ENCODE measurements around the gene CACNA1C. TPM values are rescaled to one million over a fixed set of nuclear protein-coding genes. Genes with fewer than 3 reads are reported as not detected.
A peak's percentile ranks its signal among the peaks of the same experiment; 100 is the strongest.

CACNA1C gene
- total RNA-seq, 4 donors from 2014 or later: 44.1 to 104 (median 49.4) TPM

DNA sequence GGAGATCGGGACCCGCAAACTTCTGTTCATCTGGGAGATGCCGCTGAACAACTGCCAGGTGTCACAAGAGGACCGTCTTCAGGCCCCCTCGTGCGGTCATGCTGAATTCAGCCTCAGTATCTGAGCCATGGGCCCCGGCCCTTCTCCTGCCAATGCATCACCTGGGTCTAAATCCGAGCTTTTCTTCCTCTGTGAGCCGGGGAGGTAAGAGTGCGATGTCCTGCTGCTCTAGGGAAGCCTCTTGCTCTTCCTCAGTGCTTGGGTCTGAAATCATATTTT is 586.2 kb downstream of the CACNA1C start:
- no peaks in the 10 kb centered on the region for H3K9me3 ChIP-seq
- no peak overlapping the region for H3K27ac ChIP-seq (replicated peaks in 1 of 4)
- peaks cover 16 to 26% (median 21%) of the 10 kb centered on the region in 4 donors for H3K4me1 ChIP-seq
- H3K4me3 ChIP-seq: no peak overlapping the region
- peaks cover 6 to 42% (median 34%) of the 10 kb centered on the region in 4 donors for H3K36me3 ChIP-seq
- TF ChIP-seq, protein P1, sequence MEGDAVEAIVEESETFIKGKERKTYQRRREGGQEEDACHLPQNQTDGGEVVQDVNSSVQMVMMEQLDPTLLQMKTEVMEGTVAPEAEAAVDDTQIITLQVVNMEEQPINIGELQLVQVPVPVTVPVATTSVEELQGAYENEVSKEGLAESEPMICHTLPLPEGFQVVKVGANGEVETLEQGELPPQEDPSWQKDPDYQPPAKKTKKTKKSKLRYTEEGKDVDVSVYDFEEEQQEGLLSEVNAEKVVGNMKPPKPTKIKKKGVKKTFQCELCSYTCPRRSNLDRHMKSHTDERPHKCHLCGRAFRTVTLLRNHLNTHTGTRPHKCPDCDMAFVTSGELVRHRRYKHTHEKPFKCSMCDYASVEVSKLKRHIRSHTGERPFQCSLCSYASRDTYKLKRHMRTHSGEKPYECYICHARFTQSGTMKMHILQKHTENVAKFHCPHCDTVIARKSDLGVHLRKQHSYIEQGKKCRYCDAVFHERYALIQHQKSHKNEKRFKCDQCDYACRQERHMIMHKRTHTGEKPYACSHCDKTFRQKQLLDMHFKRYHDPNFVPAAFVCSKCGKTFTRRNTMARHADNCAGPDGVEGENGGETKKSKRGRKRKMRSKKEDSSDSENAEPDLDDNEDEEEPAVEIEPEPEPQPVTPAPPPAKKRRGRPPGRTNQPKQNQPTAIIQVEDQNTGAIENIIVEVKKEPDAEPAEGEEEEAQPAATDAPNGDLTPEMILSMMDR (IDR thresholded peaks at IDR 0.05): no peak
- TF ChIP-seq POLR2AphosphoS5 (IDR thresholded peaks at IDR 0.05) (no peak), POLR2A (IDR thresholded peaks at IDR 0.05; ENCODE audit: low read depth) (no peak), EP300 (IDR thresholded peaks at IDR 0.05) (no peak)
- DNase-seq (ENCODE audit: extremely low spot score): no peak
- intact Hi-C loops (cut with DNase I): no loop called here
- no peaks in the 10 kb centered on the region for H3K27me3 ChIP-seq
- WGBS: 93% methylated on average over 7 of the region's 10 CpGs

DNA sequence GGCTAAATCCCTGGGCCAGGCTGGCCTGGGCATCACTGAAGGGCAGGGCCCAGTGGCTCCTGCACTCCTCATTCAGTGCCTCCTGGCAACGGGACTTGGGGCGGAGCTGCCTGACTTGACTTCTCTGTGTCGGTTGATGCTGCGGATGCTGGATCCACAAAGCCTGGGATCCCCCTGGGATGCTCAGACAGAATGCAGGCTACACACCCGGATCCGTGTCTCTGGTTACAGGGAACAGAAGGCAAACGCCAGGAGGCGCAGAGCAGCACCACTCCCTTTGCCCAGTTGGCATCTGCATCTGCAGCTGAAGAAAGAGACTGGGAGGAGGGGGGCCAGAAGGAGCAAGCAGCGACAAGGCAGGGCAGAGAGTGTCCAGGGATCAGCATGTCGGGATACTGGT is 587.5 kb downstream of the CACNA1C start:
- Histone ChIP-seq H3K27ac (replicated peaks in 1 of 4) (peak overlapping the region in 3 of 4 donors; percentile 13 to 45 (median 39)), H3K4me1 (peaks cover 21 to 40% (median 25%) of the 10 kb centered on the region in 4 donors), H3K4me3 (no peak overlapping the region), H3K27me3 (no peaks in the 10 kb centered on the region), H3K36me3 (peaks cover 0 to 33% (median 21%) of the 10 kb centered on the region in 4 donors), H3K9me3 (no peaks in the 10 kb centered on the region)
- TF ChIP-seq EP300 (IDR thresholded peaks at IDR 0.05) (no peak), POLR2A (IDR thresholded peaks at IDR 0.05; ENCODE audit: low read depth) (no peak), POLR2AphosphoS5 (IDR thresholded peaks at IDR 0.05) (no peak)
- TF ChIP-seq, protein P1 (IDR thresholded peaks at IDR 0.05): no peak
- 58% methylated on average over 9 of the region's 10 CpGs for WGBS
- DNase-seq (ENCODE audit: extremely low spot score): no peak
- intact Hi-C loops (cut with DNase I): no loop called here

DNA sequence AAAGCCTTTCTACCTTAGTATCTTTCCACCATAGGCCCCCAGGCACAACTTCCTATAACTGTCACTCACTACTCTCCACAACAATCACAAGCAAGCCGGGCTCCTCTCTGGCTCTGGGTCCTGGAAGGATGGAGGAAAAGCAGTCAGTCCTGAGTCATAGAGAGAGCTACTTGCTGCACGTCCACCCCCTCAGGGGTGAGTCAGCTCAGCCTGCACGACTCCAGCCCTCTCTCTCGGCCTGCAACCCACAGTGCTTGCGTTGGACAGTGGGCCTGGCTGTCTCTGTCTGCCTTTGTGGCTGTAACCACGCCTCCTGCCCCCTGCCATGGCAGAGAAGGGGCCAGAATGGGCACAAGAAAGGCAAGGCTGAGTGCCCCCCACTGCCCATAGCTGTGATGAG is 587.9 kb downstream of the CACNA1C start:
- no peak for TF ChIP-seq POLR2AphosphoS5 (IDR thresholded peaks at IDR 0.05)
- TF ChIP-seq POLR2A (IDR thresholded peaks at IDR 0.05; ENCODE audit: low read depth): no peak
- TF ChIP-seq, protein P1 (IDR thresholded peaks at IDR 0.05): no peak
- TF ChIP-seq EP300 (IDR thresholded peaks at IDR 0.05): no peak
- Histone ChIP-seq H3K27ac (replicated peaks in 1 of 4) (peak overlapping the region; percentile 13 to 45 (median 28)), H3K27me3 (no peaks in the 10 kb centered on the region), H3K9me3 (no peaks in the 10 kb centered on the region), H3K4me1 (peaks cover 21 to 41% (median 27%) of the 10 kb centered on the region in 4 donors), H3K4me3 (no peak overlapping the region), H3K36me3 (peaks cover 0 to 30% (median 18%) of the 10 kb centered on the region in 4 donors)
- intact Hi-C loops (cut with DNase I): no loop called here
- 16% methylated on average over 5 of the region's 6 CpGs for WGBS
- DNase-seq (ENCODE audit: extremely low spot score): no peak

DNA sequence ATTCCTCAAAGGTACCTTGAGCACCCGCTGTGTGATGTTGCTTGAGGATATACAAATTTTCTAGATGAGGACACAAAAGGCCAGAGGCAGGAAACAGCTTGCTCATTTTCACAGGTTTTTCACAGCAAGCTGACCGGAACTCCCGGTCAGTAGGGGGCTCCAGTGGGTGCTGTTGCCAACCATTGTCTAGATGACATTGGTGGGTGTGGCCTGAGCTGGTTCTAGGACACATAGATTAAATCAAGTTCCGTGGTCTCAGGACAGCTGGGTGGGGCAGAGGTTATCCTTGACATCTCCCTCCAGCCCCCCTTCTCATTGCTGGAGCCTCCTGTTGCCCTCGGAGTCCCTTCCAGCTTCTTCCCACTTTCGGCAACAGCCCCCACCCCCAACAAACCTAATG is 588.4 kb downstream of the CACNA1C start:
- Histone ChIP-seq H3K36me3 (peaks cover 0 to 26% (median 16%) of the 10 kb centered on the region in 4 donors), H3K27ac (replicated peaks in 1 of 4) (peak overlapping the region in 3 of 4 donors; percentile 13 to 45 (median 17)), H3K27me3 (no peaks in the 10 kb centered on the region), H3K4me1 (peaks cover 21 to 41% (median 27%) of the 10 kb centered on the region in 4 donors), H3K4me3 (no peak overlapping the region), H3K9me3 (no peaks in the 10 kb centered on the region)
- intact Hi-C loops (cut with DNase I): no loop called here
- 69% methylated on average over 6 of the region's 6 CpGs for WGBS
- no peak for DNase-seq (ENCODE audit: extremely low spot score)
- TF ChIP-seq POLR2A (IDR thresholded peaks at IDR 0.05; ENCODE audit: low read depth) (no peak), EP300 (IDR thresholded peaks at IDR 0.05) (no peak), POLR2AphosphoS5 (IDR thresholded peaks at IDR 0.05) (no peak)
- TF ChIP-seq, protein P1 (IDR thresholded peaks at IDR 0.05): no peak

DNA sequence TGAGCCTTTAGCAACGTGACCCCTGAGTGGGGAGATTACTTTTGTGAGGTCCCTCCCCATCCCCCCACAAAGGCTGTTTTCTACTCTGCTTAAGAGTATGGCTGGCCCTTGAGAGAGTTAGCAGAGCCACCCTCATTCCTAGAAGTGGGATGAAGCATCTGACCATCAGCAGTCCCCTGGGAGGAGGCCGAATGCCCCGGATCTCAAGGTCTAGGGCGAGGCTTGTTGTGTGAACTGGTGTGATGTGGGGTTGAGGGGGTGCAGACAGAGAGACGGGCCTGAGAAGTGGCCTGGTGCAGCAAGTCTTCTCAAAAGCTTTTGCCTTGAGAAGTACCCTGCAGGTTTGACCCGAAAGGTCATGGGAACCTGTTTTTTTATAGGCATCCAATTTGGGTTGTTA is 589.0 kb downstream of the CACNA1C start:
- TF ChIP-seq POLR2AphosphoS5 (IDR thresholded peaks at IDR 0.05) (no peak), EP300 (IDR thresholded peaks at IDR 0.05) (no peak), POLR2A (IDR thresholded peaks at IDR 0.05; ENCODE audit: low read depth) (no peak)
- TF ChIP-seq, protein P1 (IDR thresholded peaks at IDR 0.05): no peak
- Histone ChIP-seq H3K9me3 (no peaks in the 10 kb centered on the region), H3K27ac (replicated peaks in 1 of 4) (peak overlapping the region in 1 of 4 donors; percentile 13), H3K27me3 (no peaks in the 10 kb centered on the region), H3K4me1 (peaks cover 21 to 41% (median 27%) of the 10 kb centered on the region in 4 donors), H3K36me3 (peaks cover 0 to 24% (median 16%) of the 10 kb centered on the region in 4 donors), H3K4me3 (no peak overlapping the region)
- 88% methylated on average over 4 of the region's 6 CpGs for WGBS
- no peak for DNase-seq (ENCODE audit: extremely low spot score)
- intact Hi-C loops (cut with DNase I): no loop called here
